Kidney epithelial cell (primary cell): Measurements from ENCODE around the gene MAN2A1. TPM values are rescaled to one million over a fixed set of nuclear protein-coding genes. Genes with fewer than 3 reads are reported as not detected.

Experiments used
- DNase-seq: peaks from one replicate; pipeline ENCODE4 v3.0.0-alpha.2; 2010; ENCODE audit warnings: low read depth
- H3K27me3 ChIP-seq: 2 replicates; pipeline ENCODE4 v1.6.0; 2011; ENCODE audit warnings: low read length; ENCODE audit not compliant: control insufficient read depth, insufficient read depth
- H3K36me3 ChIP-seq: 2 replicates; pipeline ENCODE4 v1.5.1; 2011; ENCODE audit warnings: low read length; ENCODE audit not compliant: control insufficient read depth, insufficient read depth
- H3K4me3 ChIP-seq: 2 replicates; pipeline ENCODE4 v1.5.1; 2011; ENCODE audit warnings: low read depth, mild to moderate bottlenecking, control low read depth, low read length
- total RNA-seq: library from RNA; depleted of rRNA; stranded (reverse); fragments of >200 nt; gene quantifications from 2 replicates; pipeline ENCODE4 v1.2.3, GENCODE V29; 2015
- TF ChIP-seq, protein P1 (sequence below): IDR thresholded peaks from 2 replicates; pipeline ENCODE4 v1.5.1; 2011; ENCODE audit warnings: mild to moderate bottlenecking, moderate library complexity, low read length, control low read depth, inconsistent platforms; ENCODE audit not compliant: insufficient read depth, poor library complexity, severe bottlenecking

The MAN2A1 gene
- total RNA-seq, 1 donor from 2014 or later = 53.1 TPM

DNA sequence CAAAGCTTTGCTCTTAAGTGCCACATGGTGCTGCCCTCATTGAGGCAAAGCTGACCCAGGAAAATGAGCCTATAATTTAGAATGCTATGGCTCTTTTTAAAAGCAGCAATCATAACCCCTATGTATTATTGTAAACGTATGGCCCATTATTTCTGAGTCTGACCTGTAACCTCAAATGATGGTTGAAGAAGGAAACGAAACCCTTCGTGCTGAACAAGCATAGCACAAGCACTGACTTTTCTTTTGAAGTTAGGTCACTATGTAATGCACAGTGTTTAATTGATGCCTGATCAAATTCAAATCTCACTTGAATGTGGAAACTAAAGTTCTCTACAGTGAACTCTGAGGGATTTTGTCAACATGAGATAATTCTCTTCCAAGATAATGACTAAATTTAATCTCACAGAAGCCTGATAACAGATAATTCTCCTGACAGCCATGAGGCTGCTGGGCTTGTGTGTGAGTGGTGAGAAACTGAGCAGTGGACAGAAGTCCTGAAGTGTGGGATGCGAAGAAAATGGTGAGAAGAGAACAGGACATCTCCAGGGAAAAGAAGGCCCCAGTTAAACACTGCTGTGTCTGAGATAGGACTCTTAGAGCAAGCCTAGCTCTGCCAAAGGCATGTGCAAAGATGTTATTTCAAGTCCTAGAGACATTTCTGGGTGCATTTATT, 226.9 kb downstream of the MAN2A1 start:
- no peak overlapping the region for H3K4me3 ChIP-seq
- TF ChIP-seq, protein P1, sequence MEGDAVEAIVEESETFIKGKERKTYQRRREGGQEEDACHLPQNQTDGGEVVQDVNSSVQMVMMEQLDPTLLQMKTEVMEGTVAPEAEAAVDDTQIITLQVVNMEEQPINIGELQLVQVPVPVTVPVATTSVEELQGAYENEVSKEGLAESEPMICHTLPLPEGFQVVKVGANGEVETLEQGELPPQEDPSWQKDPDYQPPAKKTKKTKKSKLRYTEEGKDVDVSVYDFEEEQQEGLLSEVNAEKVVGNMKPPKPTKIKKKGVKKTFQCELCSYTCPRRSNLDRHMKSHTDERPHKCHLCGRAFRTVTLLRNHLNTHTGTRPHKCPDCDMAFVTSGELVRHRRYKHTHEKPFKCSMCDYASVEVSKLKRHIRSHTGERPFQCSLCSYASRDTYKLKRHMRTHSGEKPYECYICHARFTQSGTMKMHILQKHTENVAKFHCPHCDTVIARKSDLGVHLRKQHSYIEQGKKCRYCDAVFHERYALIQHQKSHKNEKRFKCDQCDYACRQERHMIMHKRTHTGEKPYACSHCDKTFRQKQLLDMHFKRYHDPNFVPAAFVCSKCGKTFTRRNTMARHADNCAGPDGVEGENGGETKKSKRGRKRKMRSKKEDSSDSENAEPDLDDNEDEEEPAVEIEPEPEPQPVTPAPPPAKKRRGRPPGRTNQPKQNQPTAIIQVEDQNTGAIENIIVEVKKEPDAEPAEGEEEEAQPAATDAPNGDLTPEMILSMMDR = no peak

More for the DNA sequence above, 226.9 kb downstream of the MAN2A1 start:
- Histone ChIP-seq H3K36me3 (no peaks in the 10 kb centered on the region), H3K27me3 (no peaks in the 10 kb centered on the region)
- DNase-seq = no peak
